Raji (cell line): ENCODE results near the gene MYO1E.

Source experiments
- POLR2A ChIP-seq: IDR thresholded peaks from 2 replicates; pipeline ENCODE4 v1.6.1; 2011; ENCODE audit warnings: low read depth, low read length, control low read depth; ENCODE audit not compliant: insufficient read depth

The MYO1E gene

GRCh38 chr15:59124261-59124660 lies 248.4 kb downstream of the MYO1E start:
- TF ChIP-seq POLR2A = no peak

DNA sequence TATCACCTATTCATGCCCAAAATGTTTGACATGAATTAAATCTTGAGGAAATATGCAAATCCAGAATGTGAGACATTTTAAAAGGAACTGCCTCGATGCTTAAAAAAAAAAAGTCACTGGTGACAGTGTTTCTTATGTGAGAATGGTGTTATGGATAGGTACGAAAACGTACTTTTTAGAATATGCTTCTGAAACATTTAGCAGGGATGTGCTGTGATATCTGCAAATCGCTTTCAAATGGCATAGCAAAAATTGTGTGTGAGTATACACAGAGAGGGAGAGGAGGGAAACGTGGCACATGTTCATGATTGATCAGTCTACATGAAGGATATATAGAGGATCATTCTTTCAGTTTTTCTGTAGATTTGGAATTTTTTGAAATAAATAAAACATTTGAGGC lies 251.7 kb downstream of the MYO1E start:
- TF ChIP-seq POLR2A = no peak

- no peak for TF ChIP-seq POLR2A
These were observed 253.0 kb downstream of the MYO1E start for GRCh38 chr15:59119625-59120024.

DNA sequence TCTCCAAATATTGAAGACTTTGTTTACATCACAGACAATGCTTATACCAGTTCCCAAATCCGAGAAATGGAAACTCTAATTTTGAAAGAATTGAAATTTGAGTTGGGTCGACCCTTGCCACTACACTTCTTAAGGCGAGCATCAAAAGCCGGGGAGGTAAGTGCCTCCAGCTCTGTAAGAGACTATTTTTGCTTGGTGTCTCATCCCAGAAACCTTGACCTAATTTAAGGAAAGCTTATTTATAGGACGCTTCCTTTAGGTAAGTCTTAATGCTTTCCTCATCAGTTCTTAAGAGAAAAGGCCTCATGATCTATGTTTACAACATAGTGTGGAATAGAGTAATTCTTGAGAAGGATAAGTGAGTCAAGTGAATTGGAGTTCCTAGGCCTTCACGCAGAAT lies 255.9 kb downstream of the MYO1E start:
- TF ChIP-seq POLR2A = no peak

DNA sequence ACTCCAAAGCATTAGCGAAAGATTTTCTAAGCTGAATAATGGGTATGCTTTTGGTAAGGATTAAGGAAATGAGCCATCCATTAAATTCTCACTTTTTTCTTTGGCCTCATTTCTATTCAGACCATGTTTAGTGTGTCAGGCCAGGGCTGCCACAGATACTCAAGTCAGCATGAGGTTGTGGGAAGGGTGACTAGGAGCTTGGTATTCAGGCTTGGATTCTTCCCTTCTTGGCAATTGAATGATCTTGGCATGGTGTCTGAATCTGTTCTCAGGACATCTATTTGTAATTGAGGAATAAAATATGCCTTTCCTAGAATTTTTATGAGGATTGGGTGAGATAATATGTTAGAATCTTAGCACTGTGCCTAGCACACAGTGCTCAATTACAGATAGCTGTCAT lies 256.5 kb downstream of the MYO1E start:
- TF ChIP-seq POLR2A = no peak

GRCh38 chr15:59115047-59115446 lies 257.6 kb downstream of the MYO1E start:
- TF ChIP-seq POLR2A = no peak

- no peak for TF ChIP-seq POLR2A
These were observed 261.4 kb downstream of the MYO1E start for GRCh38 chr15:59111251-59111650.

DNA sequence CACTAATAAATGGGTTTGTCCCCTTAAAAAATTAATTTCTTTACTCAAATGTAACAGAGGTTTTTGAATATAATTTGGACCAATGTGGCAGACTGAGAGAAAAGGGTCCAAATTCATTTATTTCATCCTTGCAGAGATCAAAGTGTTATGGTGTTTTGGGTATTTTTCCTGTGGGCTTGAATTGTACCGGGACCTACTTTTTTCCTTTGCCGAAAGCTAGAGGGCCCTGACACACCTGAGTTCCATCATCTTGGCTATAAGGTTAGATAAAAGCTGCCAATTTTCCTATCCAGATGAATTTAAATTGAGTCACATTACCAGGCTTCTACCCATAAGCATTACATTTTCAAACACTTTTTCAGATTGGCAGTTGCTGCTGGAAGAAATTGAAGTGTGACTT lies 266.8 kb downstream of the MYO1E start:
- no peak for TF ChIP-seq POLR2A

DNA sequence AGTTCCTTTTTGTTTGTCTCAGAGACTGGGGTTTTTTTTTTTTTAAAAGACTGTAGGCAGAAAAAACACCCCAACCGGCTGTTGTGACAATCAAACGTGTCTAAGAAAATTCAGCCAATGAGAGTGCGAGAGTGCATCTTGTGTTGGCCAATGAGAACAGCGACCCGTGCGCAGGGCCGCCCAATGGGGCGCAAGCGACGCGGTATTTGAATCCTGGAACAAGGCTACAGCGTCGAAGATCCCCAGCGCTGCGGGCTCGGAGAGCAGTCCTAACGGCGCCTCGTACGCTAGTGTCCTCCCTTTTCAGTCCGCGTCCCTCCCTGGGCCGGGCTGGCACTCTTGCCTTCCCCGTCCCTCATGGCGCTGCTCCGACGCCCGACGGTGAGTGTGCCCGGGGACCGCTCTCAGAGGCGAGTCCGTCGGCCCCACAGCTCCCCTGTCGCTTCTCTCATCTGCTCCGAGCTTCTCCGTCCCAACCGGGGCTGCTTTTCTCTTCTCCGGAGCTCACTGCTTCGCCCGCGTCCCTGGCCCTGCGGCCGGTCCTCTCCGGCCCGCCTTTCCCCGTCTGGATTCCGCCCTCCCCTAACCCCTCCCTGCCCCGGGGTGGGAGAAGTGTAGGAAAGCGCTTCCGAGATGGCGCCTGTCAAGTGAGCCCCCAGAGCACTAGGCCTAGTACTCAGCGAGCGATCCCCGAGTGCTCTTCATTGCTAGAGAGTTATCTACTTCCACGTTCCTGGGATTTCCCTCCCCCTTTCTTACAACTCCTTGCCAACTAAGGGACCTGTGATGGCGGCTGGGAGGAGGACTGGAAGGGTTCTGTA lies 267.5 kb downstream of the MYO1E start, which contains the start of gene CCNB2:
Gene CCNB2, plus strand, starts transcription at position 235 of the 821 bp plus-strand sequence. Its CDS starts 123 bp downstream, at position 358.
- TF ChIP-seq POLR2A = peak; percentile 96

DNA sequence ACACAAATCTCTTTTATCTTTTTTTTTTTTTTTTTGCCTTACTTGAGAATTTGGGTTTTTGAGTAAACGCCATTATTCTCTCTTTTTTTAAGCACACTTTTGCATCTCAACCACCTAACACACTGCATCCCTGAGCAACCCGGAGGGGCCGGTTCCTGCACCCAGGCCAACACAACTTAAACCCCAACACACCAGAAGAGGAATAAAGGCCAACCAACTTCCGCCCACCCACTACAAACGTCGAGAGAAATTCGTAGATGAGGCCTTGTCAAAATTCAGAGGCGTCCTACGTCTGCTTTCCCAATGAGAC lies 268.1 kb downstream of the MYO1E start:
- TF ChIP-seq POLR2A = no peak

- TF ChIP-seq POLR2A = no peak
These were observed 273.4 kb downstream of the MYO1E start for GRCh38 chr15:59099162-59099685.

- TF ChIP-seq POLR2A = no peak
These were observed 276.2 kb downstream of the MYO1E start for GRCh38 chr15:59096429-59096828.

DNA sequence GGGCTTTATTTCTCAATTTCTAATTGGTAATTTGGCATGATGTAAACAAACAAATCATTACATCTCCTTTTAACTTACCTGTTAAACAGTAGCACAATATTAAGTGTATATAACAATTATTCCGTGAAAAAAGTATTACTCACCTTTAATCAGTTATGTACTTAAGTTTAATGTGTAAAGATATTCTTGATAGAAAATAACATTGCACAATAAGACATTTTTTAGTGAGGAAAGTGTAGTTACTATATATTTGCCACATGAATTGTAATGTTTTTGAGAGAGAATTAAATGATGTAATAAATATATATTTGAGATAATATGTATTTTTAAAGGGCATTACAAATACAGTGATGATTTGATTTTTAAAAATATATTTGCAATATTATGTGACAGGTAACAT lies 278.6 kb downstream of the MYO1E start:
- no peak for TF ChIP-seq POLR2A

DNA sequence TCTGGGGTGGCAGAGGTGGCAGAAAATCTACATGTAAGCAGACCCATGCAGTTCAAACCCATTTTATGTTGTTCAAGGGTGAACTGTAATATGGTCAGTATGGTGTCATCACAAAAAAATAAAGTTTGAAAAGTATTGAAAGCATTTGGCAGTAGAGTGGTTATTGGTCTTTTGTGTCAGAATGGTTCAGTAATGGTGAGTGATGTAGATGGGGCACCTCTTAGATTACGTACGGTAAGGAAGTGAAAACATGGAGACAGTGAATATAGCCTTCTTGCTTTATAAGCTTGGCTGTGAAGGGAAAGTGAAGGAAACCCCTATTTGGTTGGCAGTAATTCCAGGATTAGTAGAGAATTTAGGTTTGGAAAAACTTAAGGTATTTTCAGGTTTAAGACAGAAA lies 284.9 kb downstream of the MYO1E start:
- no peak for TF ChIP-seq POLR2A
